HK-2 (cell line): ENCODE results near the gene XAGE3.
"Not testable (repeated sequence)": the region's sequence is repeated elsewhere in the genome, so short reads cannot be mapped to it uniquely, and the experiment has no call there.

Experiments
- DNase-seq: peaks from one replicate; pipeline ENCODE4 v3.0.0-alpha.2; 2018; ENCODE audit not compliant: unreplicated experiment

XAGE3 gene, protein sequence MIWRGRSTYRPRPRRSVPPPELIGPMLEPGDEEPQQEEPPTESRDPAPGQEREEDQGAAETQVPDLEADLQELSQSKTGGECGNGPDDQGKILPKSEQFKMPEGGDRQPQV

DNA sequence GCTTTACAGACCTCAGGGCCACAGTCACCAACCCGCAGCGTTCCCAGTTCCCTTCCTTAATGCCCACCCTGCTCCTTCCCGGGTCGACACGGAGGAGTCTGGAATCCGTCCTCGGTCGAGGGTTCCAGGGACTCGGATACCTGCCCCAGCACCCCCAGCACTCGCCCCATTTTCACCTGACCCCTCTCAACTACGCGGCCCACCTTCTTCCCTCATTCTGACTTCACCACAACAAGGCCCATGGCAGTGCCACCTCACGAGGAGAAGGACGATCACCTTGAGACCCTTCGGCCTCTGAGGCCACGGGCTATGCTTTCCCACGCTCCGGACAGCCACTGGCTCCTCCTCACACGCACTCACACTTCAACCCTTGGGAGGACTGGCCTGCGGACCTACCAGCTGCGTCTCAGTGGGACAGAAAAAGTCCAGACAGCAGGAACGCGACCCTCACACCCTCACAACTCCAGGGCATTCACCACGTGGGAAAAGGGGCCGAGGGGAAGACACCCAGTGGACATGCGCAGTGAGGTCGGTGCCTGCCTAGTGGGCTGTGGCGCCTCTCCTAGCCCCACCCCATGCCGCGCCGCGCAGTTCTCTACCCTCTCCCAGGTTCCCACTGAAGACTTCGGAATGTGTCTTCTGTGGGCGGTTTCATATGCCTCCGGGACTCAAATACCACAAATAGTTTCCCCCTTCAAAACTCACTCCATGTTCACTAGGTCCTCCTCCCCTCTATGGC lies at the start of gene XAGE3:
Gene XAGE3, minus strand, starts transcription at position 474 of the 739 bp plus-strand sequence. CDS start 950 bp downstream, outside the sequence.
- DNase-seq = no peak

DNA sequence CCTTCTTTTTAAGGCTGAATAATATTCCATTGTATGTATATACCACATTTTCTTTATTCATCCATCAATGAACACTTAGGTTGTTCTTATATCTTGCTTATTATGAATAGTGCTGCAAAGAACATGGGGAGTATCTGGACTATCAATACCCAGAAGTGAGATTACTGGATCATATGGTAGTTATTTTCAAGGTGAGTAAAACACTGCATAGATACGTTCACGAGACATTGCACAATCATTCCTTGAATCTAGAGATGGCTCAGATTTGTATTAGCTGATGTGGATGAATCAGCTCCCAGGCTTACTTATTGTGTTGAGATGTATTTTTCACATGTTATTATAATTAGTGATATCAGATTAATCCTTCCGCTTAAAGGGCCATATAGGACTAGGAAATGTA lies 46.8 kb upstream of the XAGE3 start:
- not testable (repeated sequence) for DNase-seq

DNA sequence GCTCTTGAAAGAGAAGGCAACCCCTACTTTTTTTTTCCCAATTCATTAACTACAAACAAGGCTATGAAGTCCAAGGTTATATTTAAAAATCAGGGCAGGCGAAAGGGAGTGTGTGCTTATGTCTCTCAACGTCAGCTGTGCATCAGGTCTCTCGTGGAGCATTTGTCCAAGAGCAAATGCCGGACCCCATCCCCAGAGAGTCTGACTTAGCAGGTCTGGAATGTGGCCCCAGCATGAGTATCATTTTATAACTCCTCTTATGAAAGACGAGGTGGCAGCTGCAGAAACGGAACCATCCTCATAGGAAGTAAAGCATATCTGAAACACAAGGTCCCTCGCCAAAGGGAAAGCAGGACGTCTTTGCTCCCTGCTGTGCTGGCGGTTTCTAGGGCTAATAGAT lies 45.8 kb upstream of the XAGE3 start:
- not testable (repeated sequence) for DNase-seq

DNA sequence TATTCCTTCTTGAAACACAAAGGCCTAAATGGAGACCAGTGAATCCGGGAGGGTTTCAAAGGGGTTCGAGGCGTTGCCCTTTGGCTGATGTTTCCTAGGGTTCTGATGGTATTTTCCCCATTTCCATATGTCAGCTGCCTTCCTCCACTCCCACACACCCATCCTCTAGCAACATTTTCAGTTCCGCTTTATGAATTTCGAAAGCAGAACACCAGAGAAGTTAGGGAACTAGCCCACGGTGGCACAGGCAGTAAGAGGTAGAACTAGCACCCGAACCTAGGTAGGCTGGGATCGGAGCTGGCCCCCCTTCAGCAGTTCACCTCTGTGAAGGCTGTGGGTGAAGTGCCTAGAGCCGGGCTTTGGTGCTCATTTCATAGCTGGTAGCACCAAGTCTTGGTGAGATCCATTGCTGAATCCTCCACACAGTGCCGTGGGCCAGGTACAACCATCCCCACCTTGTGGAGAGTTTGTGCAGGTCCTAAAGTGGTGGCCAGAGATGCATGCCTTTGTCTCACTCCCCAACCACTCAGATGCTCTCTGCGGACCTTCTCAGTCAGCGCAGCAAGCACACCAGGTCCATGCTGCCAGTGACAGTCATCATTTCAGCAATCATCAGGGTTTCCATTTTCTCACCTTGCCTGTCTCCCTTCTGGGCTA lies 41.6 kb upstream of the XAGE3 start:
- DNase-seq = not testable (repeated sequence)

DNA sequence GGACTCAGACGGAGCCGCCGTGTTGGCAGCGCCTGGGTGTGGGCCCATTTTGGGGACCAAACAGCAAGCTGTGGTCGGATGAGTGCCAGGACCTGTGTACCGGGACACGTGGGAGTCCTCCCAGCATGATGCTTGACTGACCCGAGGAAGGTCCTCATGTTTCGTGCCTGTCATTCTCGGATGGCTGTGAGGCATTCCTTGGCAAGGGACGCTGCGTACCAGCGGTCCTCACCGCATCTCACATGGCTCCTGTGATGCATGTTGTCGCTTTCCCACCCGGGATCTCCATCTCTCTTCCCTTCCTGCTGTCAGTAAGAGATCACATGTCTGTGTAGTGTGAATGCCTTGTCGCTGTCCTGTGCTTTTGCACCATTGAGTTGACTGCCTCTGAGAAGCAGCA lies 40.0 kb upstream of the XAGE3 start:
- DNase-seq = not testable (repeated sequence)

DNA sequence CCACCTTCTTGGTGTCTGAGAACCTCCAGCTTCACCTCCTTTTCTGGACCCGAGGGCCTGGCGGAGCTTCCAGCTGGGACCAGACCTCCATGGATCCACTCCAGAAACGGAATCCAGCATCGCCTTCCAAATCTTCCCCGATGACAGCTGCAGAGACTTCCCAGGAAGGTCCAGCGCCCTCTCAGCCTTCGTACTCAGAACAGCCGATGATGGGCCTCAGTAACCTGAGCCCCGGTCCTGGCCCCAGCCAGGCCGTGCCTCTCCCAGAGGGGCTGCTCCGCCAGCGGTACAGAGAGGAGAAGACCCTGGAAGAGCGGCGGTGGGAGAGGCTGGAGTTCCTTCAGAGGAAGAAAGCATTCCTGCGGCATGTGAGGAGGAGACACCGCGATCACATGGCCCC lies 39.3 kb upstream of the XAGE3 start:
- DNase-seq = not testable (repeated sequence)

DNA sequence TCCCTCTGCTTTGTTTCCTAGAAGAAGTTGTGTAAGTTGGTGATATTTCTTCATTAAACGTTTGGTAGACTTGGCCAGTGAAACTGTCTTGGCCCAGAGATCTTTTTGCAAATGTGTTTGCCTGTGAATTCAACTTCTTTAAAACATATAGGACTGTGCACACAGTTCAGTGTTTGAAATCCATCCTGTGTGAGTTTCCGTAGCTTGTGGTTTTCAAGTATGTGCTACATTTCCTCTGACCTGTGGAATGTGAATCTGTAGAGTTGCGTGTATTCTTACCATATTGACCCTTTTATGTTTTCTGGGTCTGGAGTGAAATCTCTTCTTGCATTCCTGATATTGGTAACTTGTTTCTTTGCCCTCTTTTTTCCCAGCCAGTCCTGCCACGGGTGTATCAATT lies 38.2 kb upstream of the XAGE3 start:
- DNase-seq = not testable (repeated sequence)

DNA sequence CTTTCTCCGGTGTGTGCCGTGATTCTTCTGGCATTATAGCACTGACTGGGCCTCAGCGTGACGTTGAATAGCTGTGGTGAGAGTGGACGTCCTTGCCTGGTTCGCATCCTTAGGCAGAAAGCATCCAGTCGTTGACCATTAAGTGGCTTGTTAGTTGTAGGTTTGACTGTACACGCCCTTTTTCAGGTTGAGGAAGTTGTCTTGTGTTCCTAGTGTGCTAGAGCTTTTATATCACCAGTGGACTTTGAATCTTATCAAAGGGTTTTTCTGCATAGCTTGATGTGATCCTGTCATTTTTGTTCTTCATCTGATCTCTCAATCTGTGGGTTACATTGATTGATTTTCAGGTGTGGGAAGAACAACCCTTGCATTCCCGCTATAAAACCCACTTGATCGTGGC lies 37.6 kb upstream of the XAGE3 start:
- DNase-seq = not testable (repeated sequence)

DNA sequence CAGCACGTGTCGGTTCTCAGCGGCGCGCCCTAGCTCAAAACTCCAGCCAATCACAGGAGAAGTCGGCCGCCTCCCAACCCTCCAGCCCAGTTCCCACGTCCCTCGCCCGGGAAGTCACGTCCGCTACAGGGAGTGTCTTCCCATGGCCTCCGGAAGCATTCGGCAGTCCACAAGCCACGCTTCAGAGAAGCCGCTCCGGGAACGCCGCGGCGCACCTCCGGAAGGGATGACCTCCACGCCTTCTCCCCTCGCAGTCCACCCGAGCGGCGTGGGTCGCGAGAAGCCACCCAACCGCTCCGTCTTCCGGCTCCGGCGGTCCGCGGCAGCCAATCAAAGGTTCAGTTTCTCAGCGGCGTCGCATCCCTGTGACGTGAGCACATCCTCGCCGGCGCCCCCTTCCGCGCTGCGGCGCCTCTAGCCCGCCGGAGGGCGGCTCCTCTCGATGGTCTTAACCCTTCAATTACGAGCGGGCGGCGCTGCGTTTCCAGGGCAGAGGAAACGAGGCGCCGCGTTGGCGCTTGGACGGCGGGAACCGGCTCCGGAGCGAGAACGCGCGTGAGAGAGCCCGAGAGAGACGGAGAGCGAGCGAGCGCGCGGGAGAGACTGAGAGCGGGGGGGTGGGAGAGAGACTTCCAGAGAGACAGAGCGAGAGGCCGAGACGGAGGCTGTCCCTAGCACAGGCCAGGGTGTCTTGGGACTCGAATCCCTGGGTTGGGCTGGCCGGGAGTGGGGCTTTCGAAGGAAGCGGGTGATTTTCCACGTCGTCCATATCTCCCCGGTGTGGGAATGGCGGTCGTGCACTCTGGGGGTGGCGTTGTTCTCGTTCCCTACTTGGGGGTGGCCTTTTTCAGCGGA lies 29.2 kb upstream of the XAGE3 start, which contains the start of gene FAM156B:
Gene FAM156B, plus strand, starts transcription at position 476 of the 855 bp plus-strand sequence. CDS start 9,896 bp downstream, outside the sequence.
- not testable (repeated sequence) for DNase-seq

DNA sequence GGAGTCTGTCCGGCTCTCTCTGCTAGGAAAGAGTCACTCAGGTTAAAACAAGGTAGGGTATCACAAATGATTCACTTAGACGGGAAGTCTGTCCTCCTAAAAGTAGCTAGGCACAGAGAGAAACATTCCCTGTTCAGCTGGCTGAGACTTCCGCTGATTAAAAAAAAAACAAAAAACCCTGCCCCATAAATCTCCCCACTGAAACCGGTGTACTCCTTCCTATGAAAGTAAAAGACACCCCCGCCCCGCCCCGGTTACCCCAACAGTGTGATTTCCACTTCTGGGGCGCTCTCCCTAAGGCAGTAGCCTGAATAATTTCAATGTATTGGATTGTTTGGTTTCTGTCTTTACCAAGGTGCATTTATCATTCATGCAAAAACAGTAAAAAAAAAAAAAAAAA lies 28.6 kb upstream of the XAGE3 start:
- not testable (repeated sequence) for DNase-seq

DNA sequence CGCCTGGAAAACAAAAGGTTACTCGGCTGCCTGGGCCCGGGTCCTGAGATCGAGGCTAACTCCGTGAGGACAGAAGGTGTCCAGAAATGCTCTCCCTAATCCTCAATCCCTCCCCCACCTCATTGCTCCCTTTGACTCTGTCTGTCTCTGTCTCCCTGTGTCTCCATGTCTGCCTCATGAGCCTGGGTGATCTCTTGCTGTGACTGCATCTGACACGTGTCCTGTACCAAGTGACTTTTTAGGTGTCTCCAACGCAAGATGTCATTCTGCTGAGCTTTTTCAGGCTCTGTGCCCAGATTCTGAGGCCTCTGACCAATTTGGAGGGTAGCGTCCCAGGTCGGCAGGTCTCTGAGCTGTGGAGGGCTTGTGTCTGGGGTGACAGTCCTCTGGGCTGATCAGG lies 20.2 kb upstream of the XAGE3 start:
- not testable (repeated sequence) for DNase-seq

DNA sequence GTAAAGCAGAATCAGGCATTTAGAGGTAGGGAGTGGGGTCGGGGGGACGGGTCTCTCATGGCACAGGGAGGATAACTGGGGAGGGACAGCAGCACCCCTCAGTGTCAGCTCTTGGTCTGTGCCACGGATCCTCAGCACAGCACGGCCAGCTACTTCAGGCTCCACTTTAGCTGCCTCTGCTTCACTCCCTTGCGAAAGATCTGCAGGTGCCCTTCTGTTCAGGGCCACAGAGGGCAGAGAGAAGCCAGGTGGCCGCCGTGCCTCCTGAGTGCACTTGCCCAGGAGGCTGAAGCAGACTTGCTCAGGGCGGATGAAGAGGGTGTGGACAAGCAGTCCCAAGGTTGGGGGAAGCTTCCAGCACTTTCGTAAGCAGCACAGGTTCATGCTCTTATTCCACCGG lies 19.6 kb upstream of the XAGE3 start:
- DNase-seq = not testable (repeated sequence)

DNA sequence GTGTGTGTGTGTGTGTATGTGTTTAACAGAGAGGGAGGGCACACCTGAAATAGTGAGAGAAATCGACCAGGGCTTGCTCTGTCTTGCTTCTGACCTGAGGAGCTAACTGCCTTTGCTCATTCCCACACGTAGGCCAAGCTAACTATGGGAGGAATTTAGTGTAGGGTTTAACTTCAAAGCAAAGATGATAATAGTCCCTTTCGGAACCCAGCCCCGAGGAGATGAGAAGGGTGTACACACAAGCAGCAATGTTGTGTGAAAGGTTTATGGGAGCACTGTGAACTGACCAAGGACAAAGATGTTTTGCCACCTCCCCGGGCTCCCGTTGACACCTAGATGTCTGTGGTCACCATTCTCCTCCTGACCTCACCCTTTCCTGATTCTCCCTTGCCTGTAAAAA lies 8.5 kb upstream of the XAGE3 start:
- not testable (repeated sequence) for DNase-seq

DNA sequence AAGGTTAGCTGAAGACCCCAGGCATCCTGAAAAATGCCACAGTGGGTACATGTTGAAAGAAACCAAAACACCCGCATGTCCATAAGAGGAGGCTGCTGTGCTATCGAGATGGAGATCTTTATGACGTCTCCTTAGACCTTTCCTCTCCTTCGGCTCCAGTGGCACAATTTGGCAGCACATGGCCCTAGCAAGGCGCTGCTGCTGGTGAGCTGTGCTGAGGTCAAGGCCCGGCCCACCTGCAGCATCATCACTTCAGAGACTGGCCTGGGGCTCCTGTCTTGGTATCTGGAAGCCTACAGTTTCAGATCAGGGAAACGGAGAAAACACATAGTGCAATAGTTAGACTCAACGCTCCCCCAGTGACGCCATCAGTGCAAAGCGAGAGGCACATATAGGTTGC lies 7.6 kb upstream of the XAGE3 start:
- not testable (repeated sequence) for DNase-seq

DNA sequence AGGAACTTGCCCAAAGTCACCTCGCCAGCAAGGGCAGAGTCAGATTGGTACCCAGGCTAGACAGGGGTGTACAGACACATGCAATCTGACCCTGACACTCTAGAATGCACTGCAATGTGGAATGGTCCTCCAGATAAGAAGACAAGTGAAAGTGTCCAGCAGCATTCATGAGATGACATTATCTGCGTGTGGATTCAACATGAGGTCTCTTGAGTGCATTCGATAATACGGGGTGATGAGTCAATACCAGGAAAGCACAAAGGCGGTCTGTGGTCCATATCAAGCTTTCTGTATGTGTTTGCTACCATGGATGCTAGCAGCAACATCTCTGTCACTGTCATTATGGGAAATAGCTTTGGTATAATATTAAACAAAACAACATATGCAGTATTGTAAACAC lies 6.8 kb upstream of the XAGE3 start:
- no peak for DNase-seq

DNA sequence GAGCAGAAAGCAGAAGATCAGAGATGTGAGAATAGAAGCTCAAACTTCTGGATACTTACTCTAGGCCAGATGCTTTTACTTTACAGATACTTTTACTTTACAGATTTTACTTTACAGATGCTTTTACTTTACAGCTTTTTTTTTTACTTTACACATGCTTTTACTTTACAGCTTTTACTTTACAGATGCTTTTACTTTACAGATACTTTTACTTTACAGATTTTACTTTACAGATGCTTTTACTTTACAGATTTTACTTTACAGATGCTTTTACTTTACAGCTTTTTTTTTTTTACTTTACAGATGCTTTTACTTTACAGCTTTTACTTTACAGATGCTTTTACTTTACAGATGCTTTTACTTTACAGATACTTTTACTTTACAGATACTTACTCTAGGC lies 5.9 kb upstream of the XAGE3 start:
- not testable (repeated sequence) for DNase-seq

DNA sequence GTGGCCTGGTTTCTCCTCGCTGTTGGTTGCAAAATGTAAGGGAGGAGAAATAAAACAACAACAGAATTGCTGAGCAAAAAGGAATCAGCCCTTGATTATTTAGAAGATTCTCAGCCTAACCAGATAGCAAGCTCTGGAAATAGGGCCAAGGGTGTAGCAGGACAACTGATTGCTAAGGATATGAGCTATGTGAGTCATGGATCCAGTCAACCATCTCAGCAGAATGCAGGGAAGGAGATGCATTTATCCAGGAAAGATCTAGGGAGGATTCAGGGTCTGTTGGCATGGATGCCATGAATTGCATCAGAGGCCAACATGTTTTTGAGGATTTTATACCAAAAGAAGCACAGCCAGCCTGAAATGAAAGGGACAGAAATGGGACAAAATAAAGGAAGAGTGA lies 2.2 kb upstream of the XAGE3 start:
- no peak for DNase-seq

DNA sequence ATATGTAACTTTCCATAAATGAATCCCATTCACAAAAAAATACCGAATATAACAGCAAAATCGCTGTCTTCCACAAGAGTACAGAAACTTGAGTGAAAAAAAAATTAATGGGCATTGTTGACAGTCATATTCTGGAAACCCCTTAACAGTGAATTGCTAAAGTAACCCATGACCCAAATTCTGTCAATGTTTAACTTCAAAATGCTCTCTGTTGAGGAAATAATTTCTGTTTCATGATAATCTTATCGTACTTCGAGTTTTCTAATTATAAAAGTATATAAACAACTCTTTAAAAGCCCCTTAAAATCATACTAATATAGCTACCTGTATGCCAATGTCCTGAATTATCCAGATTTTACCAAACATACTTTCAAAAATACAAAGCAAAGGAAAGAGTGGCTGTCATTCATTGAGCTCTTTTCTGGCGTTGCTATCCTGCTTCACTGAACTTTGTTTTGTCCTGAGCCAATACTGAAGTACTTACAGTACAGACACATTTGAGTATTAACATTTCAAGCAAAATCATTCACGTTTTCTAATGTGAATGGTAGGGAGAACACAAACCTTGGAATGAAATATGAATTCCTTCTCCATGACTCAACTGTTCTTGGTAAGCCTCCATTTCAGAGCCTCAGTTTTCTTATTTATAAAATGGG lies 2.4 kb downstream of the XAGE3 start:
- DNase-seq = no peak

DNA sequence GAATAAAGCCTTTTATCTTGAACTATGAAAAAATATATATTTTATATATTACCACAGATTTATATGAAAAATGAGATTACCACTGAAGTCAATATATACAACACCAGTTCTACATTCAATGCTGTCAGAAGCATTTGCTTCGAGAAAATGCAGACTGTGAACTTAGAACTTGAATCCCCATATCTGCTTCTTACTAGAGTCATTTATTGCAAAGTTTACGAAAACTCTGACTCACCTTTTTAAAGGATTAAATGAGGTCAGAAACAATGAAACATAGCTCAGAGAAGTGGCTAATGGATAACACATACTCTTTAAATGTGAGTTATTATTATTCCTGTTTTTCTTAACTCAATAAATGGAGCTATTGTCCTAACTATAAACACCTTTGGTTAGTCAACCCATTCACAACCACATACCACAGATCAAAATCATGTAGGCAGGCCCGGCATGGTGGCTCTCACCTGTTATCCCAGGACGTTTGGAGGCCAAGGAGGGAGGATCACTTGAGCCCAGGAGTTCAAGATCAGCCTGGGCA lies 10.8 kb downstream of the XAGE3 start:
- DNase-seq = not testable (repeated sequence)

DNA sequence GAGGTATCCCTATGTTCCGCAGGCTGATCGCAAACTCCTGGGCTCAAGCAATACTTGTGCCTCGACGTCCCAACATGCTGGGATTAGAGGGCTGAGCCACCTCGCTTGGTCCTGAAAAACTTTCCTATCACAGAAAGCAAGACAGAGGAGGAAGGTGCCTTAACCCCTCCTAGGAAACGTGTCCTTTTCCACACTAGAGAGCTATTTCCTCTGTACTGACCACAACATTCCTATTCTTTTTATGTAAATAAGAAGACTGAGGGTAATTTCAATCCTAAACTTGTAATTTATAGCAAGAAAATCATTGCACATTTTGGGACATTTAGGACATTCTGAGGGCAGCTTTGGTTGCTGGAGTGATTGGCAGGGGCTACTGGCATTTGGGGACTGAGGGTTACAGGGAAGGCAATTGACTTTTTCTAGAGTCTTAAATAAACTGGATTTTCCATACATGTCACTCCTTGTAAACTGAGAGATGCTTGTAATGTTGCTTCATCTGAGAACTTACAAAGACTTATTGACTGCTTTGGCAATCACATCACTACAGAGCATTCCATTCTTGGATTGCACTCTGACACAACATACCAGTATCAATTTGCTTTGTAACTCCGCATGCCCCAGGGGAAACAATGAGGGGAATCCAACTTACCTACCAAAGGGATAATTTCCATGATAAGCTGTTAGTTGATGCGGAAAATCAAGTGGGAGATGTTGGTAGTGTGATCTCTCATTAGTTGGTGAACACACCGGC lies 15.6 kb downstream of the XAGE3 start:
- no peak for DNase-seq
